Right forelimb (tissue), 1 donor: Measurements from ENCODE around the gene BPIFB3.
"Not testable (repeated sequence)": the region's sequence is repeated elsewhere in the genome, so short reads cannot be mapped to it uniquely, and the experiment has no call there.

Experiments
- DNase-seq: peaks from one replicate; pipeline ENCODE4 v3.0.0-alpha.2; 2018

Gene BPIFB3

GRCh38 chr20:33028875-33029274 lies 24.8 kb upstream of the BPIFB3 start:
- no peak for DNase-seq

DNA sequence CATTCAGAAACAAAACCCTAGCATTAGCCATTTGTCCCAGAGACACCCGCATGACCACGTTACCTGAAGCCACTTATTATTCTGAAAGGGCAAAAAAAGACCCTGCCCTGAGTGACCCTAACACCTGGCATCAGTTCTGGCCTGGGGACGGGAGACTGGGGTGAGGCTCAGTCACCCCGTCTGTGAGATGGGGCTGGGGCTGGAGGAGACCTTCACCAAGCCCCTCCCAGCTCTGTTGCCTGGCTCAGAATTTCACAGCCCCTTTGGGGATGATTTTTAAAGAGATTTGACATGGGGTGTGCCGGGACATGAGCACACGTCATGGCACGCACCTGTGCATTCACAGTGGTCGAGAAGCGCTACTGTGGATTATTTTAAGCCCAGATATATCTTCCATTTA lies 23.6 kb upstream of the BPIFB3 start:
- no peak for DNase-seq

GRCh38 chr20:33030569-33030968 lies 23.1 kb upstream of the BPIFB3 start:
- DNase-seq = no peak

DNA sequence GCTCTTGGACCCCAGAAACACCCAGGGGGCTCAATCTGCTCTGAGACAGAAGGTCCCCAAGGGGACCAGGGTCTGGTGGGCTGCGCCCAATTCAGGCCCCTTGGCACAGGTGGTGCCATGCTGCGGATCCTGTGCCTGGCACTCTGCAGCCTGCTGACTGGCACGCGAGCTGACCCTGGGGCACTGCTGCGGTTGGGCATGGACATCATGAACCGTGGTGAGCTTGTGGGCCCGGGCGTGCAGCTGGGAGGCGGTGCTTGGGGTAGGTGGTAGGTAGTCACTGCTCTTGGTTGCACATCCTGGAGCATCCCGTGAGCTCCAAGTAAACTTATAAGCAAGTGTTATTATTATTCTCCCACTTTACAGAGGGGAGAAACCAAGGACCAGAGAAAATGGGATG lies 22.2 kb upstream of the BPIFB3 start, which contains the start of gene BPIFB6:
TSS of gene BPIFB6 (plus strand) at position 118 of the 400 bp plus-strand sequence. CDS start at position 118, 0 bp downstream.
- no peak for DNase-seq

DNA sequence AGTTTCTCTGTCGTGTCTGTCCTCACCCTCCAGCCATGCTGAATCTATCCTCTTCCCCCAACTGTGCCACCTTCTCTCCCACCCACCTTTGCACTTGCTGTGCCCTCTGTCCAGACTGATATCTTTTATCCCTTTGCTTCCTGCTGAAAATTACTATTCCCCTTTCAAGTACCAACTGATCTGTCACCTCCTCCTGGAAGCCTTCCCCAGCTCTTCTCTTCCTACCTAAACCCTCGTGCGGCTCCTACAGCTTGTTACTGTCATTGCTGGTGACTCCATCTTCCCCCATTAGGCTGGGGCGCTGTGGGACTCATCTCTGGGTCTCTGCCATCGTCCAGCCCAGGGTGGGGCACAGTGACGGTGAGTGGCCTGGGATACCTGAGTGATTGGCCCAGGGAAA lies 21.1 kb upstream of the BPIFB3 start:
- DNase-seq = no peak

- no peak for DNase-seq
These were observed 20.3 kb upstream of the BPIFB3 start for GRCh38 chr20:33033381-33033780.

GRCh38 chr20:33034115-33034514 lies 19.6 kb upstream of the BPIFB3 start:
- no peak for DNase-seq

GRCh38 chr20:33034901-33035492 lies 18.7 kb upstream of the BPIFB3 start:
- no peak for DNase-seq

- DNase-seq = no peak
These were observed 16.2 kb upstream of the BPIFB3 start for GRCh38 chr20:33037456-33037855.

- no peak for DNase-seq
These were observed 15.5 kb upstream of the BPIFB3 start for GRCh38 chr20:33038243-33038642.

- DNase-seq = no peak
These were observed 11.3 kb upstream of the BPIFB3 start for GRCh38 chr20:33042430-33042829.

DNA sequence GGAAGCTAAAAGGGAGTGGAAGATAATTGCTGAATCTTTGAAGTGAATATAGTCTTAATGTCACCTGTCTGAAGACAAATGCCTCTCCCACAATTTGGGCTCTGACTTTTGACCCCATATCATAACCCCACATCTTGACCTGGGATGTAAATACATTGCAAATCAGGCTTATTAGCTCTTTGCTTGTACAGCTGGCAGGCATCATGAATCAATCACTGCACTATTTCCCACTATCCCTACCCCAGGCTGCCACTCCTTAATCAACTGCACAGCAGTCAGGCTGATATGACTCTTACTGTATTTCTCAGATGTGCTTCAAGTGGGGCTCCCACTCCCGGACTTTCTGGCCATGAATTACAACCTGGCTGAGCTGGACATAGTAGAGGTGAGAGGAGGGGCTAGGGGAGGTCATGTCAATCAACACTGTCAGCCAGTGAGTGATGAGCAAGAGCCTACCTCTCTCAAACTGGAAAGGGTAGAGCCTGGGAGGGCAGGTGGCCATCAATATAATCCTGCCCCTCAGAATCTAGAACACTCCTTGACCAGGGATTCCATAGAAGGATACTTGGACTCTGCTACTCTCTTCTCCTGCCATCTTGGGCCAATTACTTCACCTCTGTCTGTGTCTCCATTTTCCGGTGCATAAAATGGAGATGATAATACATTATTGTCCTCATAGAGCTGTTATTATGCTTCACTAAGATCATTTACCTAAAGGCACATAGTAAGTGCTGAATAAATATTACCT lies 10.5 kb upstream of the BPIFB3 start:
- no peak for DNase-seq

DNA sequence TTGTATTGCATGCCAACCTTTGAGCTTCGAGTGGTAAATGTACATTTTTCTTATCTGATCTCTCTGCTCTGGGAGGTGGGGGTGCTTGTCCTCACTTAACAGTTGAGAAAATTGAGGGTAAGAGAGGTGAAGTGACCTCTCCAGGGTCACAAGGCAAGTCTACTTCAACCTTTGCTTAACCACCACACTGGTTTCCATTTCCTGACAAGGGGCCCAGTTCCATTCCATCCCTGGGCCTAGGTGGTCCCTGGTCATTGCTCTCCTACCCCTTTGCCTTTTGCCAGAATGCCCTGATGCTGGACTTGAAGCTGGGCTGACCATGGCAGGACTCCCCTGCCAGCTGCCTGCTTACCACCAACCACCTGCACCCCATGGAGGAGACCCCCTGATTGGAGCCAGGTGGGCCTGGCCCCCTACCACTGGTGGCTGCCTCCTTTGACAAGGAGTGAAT lies 9.9 kb upstream of the BPIFB3 start:
- no peak for DNase-seq

- not testable (repeated sequence) for DNase-seq
These were observed 8.5 kb upstream of the BPIFB3 start for GRCh38 chr20:33045129-33045721.

GRCh38 chr20:33046412-33046811 lies 7.3 kb upstream of the BPIFB3 start:
- no peak for DNase-seq

- DNase-seq = no peak
These were observed 2.4 kb upstream of the BPIFB3 start for GRCh38 chr20:33051333-33051732.

DNA sequence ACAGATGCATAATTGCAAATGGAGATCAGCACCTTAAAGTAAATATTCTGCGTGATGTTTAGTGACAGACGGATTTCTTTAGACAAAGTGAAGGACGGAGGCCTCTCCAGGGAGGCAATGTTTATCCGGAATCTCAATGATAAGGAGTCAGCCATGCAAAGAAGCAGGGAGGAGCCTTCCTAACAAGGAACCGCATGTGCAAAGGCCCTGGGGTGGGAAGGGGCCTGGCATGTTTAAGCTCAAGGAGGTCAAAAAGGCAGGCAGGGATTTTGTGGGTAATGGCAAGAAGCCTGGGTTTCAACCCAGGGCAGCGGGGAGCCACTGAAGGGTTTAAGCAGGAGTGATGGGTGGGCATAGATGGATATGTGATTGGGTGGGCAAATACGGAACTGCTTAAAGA lies 678 bp downstream of the BPIFB3 start:
- no peak for DNase-seq

DNA sequence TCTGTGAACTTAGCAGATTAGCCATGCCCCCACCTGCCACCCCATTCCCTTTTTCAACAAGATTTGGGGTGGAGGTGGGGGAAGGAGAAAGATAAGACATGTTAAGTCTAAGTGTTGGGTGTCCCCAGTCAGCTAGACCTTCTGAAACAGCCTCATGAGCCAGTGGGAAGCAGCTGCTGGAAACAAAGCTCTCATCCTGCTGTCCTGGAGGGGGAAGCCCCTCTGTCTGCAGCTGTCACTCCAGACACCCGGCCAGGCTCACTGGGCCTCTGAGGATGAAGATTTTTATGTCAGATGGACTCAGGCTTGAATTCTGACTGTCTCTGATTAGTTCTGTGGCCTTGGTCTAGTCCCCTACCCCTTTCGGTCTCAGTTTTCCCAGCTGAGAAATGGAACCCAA lies 1.1 kb downstream of the BPIFB3 start:
- DNase-seq = no peak

GRCh38 chr20:33059136-33059535 lies 5.4 kb downstream of the BPIFB3 start:
- DNase-seq = no peak

GRCh38 chr20:33059741-33060390 lies 6.2 kb downstream of the BPIFB3 start:
- DNase-seq = no peak

GRCh38 chr20:33061658-33062028 lies 7.9 kb downstream of the BPIFB3 start:
- DNase-seq = no peak

DNA sequence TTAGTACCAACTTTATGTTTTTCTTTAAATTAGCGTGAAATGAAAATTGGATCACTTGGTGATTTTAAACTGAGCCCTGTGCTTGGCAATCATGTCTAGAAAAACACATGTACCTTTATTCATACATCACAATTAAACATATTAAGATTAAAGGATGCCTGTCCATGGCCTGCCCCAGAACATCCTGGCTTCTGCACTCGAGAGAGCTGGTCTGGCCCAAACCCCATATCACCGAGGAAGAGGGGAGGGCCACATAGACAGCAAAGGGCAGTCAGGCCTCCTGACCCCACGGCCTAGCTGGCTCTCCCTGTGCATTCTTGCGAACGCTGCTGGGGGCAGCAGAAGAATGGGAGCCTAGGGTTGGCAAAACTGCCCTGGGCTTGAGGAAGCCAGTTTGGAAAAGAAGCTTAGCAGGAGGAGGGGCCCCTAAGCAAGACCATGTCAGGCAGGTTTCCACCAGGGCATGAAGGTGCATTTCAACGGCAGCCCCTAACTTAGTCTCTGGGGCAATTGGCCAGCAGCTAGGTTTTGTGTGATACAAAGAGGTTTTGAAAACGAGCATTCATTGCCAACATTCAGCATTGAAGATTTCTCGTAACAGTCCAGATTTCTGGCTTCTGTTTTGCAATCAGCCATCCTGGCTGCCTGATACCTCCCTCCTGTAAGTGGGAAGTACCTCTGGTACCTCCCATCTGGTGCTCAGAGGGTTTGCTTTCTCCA lies 8.6 kb downstream of the BPIFB3 start:
- no peak for DNase-seq

DNA sequence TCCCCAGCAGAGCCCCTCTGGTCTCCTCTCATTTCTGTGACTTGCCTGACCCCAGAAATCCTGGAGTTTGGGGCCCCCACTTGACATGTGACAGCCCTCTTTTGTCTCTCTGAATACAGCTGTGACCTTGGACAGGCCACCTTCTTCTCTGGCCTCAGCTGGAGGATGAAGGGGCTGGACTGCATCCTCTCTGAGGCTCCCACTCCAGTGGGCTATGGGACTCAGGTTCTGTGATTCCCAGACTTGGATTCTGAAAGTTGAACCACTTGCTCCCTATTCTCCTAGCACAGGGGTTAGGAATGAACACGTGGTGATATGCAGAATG lies 9.1 kb downstream of the BPIFB3 start:
- DNase-seq = no peak
